ENCODE data around the gene NKAPL.

Gene NKAPL

DNA sequence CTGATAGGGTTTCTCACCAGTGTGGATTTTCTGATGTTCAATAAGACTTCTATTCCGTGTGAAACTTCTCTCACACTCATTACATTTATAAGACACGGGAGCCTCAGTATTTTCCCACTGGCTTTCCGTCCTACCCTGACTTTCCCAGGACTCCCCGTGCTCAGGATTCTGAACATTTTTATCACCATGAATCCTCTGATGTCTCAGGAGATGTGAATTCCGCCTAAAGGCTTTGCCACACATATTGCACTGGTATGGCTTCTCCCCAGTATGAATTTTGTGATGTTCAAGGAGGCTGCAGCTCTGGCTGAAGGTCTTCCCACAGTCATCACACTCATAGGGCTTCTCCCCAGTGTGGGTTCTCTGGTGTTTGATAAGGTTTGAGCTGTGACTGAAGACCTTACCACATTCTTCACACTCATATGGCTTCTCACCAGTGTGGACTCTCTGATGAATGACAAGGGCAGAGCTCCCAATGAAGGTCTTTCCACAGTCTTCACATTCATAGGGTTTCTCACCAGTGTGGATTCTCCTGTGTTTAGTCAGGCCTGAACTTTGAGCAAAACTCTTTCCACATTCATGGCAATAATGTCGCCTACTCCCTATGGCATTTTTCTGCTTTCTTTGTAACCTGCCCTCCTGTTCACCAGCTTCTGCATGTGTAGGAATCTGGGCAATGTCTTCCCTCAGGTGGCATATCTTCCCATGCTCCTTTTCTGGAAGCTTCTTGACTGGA, 13.7 kb upstream of the NKAPL start:
- no peak for DNase-seq

DNA sequence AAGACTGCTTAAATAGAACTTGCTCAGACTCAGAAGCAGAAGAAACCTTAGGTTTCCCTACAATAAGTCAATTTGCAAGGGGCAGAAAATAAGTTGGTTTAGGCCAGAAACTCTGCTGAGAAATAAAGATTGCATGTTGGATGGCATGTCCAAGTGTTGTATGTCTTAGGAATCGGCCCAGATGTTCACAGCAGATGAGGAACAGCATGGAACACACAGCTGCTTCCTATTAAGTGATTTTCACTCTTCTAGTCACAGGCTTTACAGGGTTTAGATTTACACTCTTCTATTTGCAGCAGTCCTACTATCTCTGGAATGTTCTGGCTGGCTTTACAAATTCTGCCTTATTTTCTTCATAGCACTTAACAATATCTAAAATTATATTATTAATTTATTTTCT, 10.2 kb upstream of the NKAPL start:
- DNase-seq = no peak

DNA sequence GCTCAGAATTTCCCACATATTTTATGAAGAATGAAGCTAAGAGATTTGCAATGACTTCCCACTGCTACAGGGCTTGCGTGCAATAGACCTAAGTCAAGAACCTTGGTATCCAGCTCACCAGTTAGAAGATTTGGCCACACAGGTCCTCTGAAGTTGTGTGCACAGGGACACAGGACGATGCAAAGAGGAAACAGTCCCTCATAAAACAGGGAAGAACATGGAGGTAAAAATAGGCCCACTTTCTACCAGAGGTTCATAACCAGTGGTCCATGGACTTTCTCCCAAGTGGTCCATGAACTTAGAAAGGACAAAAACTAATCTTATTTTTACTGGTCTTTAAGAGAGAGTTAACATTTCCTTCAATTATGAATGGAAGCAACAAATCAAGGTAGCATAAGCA, 8.3 kb upstream of the NKAPL start:
- no peak for DNase-seq

DNA sequence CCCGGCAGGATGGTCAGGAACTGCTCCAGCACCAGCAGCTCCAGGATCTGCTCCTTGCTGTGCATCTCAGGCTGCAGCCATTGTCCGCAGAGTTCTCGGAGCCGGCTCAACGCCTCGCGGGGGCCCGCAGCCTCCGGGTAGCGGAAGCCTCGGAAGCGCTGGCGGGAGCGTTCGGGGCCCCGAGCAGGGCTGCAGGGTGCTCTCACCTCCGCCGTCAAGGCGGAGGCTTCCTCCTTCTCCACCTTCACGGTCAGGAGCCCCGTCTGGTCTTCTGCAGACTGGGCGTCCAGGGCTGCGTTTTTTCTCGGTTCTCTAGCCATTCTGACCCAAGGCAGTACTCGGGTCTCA, 7.5 kb upstream of the NKAPL start:
- no peak for DNase-seq

DNA sequence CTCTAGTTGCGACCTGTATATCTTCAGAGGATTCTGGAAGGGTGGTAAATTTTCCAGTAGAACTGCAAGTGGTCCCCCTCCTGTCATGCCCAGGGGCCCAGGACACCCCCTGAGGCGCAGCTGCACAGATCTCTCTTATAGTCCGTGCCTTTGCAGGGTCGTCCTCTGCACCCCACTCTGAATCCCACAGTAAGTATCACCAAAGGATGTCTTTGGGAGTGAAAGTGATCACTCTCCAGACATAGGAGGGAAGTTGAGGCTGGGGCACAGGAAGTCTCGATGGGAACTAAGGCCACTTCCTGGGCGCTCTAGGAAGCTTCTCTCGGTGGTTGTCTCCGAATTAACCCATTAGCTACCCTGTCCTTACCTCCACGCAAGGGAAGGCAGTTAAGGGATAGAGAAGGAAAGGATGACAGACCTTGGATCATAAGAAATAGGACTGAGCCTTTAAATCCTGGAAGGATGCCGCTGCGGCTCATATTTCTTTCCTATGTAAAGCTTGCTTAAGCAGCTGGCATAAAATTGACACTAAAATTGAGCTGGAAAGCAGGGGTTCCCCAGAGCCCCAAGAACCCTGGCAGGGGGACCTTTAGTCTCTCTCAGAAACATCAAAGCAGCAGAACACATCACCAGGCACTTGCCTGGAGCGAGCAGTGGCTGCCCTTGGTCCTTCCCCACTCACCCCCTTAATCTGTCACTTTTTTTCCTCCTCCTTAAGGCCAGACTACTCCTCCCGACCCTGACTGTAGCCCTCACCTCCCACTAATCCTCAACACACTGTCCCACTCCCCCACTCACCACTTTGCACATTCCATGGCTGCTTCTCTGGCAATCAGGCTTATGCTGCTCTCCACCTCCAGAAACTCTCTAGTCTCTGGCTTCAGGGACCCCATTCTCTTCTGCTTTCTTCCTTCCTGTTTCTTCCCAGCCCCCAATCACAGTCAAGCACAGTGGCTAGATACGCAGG, 6.8 kb upstream of the NKAPL start, which contains the start of gene ZKSCAN4:
ZKSCAN4 (minus strand) TSS at position 261 of the 967 bp plus-strand sequence. CDS start 289 bp downstream, outside the sequence.
- peak; percentile 92 for DNase-seq

DNA sequence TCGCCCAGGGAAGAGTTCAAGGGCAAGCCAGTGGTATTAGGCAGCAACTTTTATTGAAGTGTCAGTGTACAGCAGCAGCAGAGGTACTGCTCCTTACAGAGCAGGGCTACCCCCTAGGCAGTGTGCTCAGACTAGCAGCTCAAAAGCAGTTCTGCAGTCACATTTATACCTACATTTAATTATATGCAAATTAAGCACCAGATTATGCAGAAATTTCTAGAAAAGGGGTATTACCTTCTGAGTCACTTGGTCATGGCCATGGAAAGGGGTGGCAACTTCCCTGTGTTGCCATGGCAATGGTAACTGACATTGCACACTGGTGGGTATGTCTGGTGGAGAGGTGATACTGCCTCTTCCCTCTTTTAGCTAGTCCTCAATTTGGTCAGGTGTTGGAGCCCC, 5.0 kb upstream of the NKAPL start:
- no peak for DNase-seq

DNA sequence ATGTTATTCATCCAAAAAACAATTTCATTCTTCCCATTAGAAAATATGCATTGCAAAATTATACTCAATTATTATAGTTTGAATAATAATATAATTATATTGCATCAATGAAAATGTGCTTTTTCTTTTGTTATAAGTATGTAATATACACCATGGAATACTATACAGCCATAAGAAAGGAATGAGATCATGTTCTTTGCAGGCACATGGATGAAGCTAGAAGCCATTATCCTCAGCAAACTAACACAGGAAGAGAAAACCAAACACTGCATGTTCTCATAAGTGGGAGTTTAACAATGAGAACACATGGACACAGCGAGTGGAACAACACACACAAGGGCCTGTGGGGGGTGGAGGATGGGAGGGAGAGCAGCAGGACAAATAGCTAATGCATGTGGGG, 2.1 kb upstream of the NKAPL start:
- DNase-seq = no peak

DNA sequence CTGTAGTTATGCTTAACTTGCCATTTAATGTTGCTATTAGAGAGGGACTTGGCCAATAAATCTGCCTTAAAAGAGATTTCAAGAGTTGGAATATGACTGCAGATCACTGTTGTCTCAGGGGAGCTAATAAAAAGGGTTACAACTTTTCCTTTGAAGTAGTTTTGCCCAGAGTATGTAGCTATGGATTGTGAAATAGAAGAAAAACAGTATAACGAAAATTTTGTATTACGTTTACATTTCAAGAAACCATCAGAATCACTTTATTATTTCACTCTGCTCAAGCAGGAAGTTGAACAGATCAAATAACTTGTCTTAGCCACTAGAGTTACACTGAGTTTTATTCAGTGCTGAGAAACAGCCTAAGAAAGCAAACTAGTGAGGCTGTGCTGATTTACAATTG, 4.8 kb downstream of the NKAPL start:
- DNase-seq = no peak

DNA sequence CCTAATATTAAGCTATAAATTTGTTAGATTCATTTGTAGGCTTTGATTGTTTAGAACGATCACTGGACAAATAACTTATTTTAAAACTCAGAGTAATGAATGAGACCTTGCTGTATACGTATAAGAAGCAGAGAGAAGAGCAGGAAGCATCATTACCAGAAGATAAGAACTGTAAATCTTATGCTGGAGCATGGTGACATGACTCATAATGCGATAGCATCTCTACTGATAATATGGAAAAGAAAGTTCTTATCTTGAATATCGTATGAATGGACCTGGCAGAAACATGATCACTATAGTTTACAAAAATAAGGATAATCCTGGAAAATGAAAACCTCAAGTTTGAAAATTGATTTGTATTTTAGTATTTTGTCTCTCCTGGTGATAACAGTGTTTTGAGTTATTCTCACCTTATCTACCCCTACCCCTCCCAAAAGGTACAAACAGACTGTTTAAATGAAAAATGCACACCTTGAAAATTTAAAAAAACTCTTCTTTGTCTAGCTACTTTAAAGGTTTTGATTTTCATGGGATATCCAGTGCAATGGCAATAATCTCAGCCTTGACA, 5.8 kb downstream of the NKAPL start:
- no peak for DNase-seq

DNA sequence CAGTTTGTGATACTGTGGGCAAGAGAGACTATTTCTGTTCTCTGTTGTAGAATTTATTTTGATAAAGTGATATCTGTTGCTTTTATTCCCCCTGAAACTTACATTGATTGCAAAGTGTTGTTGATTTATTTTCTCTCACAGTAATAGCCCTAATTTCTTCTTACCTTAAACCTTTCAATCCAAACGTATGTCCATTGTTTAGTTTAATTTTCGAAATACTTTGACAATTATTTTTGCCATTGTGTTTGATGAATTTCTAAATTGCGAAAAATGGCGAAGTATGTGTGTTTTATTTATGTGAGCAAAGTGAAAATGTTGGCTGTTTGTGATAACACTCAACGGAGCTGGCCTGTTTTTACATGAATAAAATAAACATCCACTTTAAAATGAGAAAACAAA, 7.5 kb downstream of the NKAPL start:
- DNase-seq = no peak

DNA sequence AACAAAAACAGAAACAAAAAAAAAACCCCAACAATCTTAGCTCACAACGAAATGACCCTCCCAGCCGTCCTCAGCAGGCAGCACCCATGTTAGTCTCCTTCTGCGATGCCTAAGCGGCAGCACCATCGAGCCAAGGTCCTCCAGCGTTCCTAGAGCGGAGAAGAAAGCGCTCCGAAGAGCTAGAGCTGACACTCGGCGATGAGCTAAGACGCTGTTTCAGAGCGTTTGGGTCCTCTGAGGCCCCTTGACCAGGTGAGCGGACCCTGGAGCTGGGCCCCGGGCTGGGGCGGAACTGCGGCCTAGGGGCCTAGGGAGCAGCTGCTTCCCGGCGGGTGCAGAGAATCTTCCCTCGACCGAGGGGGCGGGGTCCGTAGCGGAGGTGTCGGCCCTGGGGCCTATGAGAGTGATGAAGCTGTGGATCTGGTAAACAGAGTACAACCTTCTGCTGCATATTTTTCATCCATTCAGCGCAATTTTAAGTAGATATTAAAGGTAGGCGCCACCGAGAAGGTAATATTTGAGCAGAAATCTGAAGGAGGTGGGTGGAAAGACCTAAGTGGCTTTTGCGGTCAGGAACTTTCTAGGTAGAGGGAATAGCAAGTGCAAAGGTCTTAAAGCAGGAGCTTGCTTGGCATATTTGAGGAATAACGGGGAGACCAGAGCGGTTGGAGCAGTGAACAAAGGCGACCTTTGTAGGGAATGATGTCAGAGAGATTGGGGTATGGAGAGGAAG, 8.0 kb downstream of the NKAPL start, which contains the start of gene ZSCAN26:
ZSCAN26 (plus strand) TSS at position 182 of the 733 bp plus-strand sequence. CDS start 4,777 bp downstream, outside the sequence.
- peak; percentile 90 for DNase-seq

DNA sequence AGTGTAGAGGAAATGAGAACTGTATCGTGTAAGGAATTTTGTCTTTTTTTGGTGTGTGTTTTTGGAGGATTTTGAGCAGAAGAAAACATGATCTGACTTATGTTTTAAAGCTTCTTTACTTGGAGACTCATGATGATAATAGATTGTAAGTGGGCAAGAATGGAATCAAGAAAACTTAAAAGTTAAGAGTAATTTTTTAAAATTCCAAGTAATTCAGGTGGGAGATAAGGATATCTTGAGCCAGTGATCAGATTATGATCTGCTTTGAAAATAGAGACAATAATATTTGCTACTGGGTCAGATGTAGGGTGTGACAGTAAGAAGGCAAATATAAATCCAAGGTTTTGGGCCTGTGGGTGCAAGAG, 8.6 kb downstream of the NKAPL start:
- no peak for DNase-seq

DNA sequence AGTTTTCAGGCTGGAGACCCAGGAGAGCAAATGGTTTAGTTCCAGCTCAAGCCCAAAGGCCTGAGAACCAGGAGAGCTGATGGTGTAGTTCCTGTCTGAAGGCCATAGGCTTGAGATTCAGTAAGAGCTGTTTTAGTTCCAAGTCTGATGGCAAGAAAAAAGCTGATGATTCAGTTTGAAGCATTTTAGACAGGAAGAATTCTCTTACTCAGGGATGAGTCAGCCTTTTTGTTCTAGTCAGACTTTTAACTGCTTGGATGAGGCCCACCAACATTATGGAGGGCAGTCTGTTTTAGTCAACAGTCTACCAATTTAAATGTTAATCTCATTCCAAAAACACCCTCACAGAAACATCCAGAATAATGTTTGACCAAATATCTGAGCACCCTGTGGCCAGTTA, 10.4 kb downstream of the NKAPL start:
- peak; percentile 80 for DNase-seq

DNA sequence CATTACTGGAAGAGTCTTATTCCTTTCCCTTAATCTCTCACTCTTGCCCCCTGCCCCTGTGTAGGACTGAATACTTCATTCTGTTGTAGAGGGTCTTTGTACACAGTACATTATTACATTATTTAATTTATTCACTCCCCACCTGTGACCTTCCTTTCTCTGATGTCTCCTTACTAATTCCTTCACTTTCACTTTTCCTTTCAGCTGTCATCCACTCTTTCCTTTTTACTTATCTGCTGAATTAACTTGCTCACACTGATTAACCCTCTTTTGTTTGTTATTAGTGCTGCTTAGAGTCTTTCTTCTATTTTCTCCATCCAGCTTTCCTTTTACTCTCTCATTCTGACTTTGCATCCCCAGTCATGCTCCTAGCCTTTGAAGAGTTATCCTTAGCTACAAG, 15.8 kb downstream of the NKAPL start:
- DNase-seq = no peak

DNA sequence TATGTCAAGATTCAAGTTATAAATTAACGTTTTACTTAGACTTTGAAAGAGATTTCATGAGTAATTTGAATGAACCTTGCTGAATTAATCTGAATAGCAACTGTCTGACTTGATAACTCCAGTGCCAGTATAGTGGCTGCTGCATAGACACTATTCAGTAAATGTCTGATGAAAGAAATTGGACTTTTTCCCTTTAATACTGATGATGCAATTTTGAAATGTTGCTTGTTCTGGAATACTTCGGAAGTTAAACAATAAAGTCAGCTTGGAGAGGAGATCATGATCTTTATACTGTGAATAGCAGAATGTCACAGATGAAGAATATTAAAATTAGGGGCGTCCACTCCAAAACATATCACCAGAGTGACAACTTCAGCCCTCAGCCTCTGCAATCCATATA, 18.6 kb downstream of the NKAPL start:
- DNase-seq = no peak

DNA sequence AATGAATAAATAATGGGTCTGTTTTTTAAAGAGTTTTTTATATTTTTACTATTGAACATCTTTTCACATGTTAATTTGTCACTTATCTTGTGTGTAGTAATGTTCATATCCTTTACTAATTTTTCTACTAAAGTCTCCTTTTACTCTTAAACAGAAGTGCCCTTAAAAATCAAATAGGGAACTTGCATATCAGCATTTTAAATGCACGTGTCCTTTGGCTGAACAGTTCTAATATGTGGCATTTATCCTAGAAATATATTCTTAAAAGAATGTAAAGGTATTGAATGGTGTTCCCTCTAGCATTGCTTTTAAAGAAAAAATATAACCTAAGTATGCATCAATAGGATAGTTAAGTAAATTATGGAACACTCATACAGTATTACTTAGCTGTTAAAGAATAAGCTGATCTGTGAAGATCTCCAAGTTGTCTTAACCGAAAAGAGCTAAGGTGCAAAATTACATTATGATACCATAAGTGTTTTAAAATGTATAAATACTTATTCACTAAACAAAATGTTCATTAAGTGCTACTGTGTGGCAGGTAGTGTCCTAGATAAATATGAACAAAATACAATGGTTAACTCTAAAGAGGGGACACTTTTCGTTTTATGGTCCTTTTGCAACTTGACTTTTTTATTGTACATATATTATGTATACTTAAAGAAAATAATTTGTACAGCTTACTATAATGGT, 21.6 kb downstream of the NKAPL start:
- no peak for DNase-seq

DNA sequence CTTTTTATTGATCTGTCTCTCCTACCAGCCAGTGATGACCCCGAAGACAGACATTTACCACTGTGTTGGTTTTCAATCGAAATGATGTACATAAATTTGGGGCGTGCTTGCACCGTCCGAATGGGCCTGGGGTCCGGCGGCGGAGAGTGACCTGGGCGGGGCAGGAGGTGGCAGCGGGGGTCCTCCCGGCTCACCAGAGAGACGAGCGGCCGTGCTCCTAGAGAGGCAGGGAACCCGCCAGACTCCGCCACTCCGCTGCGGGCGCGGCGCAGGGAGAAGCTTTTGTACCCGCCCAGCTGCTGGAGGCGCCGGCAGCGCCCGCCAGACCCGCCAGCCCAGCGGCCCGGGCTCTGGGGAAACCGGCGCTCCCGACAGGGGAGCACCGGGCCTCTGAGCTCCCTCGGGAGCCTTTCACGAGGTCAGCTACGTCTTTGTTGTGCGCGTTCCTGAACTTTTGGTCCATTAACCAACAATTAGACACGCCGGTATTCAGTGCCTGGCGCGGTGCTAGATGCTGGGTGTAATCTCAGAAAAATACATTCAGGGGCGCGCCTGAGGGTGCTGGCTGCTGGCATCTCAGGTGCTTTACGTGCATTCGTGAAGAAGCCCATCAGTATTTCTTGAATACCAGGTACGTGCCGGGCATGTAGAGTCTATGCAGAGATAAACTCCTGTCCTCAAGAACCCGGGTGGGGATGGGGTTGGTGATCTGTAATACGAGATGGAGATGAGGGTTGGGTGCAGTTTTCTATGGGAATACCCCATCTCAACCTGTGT, 22.4 kb downstream of the NKAPL start, which contains the start of gene PGBD1:
PGBD1 (plus strand) TSS at position 285 of the 777 bp plus-strand sequence. CDS start 2,242 bp downstream, outside the sequence.
- peak; percentile 82 for DNase-seq

DNA sequence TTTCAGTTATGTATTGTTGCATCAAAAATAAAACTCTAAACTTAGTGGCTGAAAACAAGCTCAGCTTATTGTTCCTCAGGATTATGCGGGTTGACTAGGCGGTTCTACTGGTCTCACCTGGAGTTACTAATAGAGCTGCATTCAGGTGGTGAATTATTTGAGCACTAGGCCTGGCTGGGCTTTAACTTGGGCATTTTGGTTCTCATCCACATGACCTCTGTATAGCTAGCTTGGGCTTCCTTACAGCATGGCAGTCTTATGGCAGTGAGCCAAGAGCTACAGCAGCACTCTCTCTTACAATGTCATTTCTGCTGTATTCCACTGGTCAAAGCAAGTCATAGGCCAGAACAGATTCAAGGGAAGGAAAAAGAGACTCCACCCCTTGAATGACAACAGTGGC, 23.8 kb downstream of the NKAPL start:
- DNase-seq = peak; percentile 9

DNA sequence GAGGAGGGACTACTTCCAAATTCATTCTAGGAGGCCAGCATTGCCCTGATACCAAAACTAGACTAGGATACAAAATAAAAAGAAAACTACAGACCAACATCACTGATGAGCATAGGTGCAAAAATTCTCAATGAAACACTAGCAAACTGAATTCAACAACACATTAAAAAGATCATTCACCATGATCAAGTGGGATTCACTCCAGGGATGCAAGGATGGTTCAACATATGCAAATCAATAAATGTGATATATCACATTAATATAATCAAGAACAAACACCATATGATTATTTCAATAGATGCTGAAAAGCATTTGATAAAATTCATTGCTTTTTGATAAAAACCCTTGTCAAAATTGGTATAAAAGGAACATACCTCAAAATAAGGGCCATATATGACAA, 32.5 kb downstream of the NKAPL start:
- DNase-seq = no peak

DNA sequence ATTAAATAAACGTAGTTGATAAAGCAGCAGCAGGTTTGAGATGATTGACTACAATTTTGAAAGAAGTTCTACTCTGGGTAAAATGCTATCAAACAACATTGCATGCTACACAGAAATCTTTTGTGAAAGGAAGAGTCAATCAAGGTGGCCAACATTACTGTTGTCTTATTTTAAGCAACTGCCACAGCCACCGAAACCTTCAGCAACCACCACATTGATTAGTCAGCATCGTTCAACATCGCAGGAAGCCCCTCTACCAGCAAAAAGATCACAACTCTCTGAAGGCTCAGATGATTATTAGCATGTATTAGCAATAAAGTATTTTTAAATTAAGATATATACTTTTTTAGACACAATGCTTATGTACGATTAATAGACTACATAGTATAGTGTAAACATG, 36.2 kb downstream of the NKAPL start:
- no peak for DNase-seq

DNA sequence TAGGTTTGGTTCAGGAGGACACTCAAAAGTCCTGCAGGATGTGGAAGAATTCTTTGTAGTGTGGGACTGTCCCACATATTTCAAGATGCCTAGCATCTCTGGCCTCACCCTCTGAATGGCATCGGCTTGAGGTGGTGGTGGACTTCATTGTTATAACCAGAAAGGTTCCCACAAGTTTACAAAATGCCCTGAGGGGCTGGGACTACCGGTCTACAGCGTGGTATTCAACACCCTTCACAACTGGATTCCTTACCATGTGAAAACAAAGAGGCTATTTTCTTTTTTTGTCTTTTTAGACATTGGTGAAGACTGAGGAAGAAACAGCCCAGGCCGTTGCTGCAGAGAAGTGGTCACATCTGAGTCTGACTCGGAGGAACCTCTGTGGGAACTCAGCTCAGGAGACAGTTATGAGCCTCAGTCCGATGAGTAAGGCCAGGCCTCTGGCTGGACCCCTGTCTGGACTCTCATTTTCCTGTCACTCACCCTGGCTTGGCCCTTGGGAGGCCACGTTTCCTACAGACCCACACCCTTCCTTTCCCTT, 37.5 kb downstream of the NKAPL start:
- DNase-seq = no peak
